GM19193 (cell line): ENCODE results near the gene TBC1D3K.
"Not testable (repeated sequence)": the region's sequence is repeated elsewhere in the genome, so short reads cannot be mapped to it uniquely, and the experiment has no call there.

Experiments used
- POLR2A ChIP-seq: IDR thresholded peaks from 4 replicates; pipeline ENCODE4 v1.6.1; 2011; ENCODE audit not compliant: insufficient read depth, insufficient read length; ENCODE audit errors: extremely low read depth

The TBC1D3K gene

DNA sequence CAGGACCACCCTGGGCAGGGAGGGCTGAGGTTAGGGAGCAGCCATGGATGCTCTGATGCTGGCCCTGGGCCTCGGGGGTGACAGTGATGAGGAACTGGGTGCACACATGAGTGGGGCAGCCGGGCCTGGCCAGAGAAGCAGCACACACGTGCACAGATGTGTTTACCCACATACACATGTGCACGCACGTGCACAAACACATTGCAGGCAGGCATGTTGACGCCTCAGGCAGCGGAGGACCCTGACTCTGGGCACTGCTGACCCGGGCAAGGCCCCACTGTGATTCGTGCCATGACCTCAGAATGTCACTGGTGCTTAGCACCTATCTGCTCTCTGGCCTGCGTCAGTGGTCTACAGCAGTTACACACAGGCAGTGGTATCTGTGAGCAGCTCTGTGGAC, at the start of gene TBC1D3K:
TBC1D3K (plus strand) TSS at position 301 of the 400 bp plus-strand sequence. CDS start 1,585 bp downstream, outside the sequence.
- not testable (repeated sequence) for TF ChIP-seq POLR2A

DNA sequence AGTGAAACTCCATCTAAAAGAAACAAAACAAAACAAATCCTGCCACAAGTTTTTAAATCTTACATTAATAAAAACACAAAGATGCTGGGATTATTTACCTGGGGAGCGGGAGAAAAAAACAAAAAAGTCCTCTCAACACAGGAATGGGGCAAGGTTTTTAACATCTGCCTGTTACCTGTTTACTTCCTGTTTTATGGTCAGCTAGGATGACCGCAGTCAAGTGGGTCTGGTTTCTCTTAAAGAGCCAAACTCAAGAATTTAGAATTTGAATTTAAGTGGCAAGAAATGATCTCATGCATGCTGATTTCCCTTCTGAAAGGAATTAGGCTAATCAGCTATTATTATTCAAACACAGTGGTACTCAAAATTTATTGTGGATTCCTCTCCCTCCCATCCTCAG, 39.7 kb upstream of the TBC1D3K start:
- no peak for TF ChIP-seq POLR2A

DNA sequence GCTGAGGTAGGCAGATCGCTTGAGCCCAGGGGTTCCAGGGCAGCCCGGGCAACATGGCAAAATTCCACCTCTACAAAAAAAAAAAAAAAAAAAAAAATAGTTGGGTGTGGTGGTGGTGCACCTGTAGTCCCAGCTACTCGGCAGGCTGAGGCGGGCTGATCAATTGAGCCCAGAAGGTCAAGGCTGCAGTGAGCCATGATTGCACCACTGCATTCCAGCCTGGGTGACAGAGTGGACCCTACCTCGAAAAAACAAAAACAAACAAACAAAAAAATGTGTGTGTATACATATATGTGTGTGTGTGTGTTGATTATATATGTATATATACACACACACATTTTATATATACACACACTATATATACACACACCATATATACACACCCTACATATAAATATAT, 39.1 kb upstream of the TBC1D3K start:
- TF ChIP-seq POLR2A, result no peak

DNA sequence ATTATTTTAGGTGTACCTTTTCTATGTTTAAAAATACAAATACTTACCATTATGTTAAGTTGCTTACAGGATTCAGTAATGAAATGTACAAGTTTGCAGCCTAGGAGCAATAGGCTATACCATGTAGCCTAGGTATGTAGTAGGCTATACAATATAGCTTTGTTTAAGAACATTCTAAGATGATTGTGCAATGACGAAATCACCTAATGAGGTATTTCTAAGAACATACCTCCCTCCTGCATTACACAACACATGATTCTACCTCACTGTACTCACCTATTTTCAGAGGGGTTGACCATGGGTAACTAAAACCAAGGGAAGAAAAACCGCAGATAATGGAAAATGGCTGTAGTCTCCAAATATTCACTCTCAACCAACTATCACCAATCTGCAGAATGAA, 35.3 kb upstream of the TBC1D3K start:
- TF ChIP-seq POLR2A, result no peak
